Esophagus squamous epithelium (tissue), 4 donors: ENCODE measurements around the gene DHDDS.
A peak's percentile ranks its signal among the peaks of the same experiment; 100 is the strongest.

Source experiments
- CTCF ChIP-seq, 6 experiments: fragments of 450-650 bp in 4 of 6; fragments of 200-600 bp in 2 of 6; sonication (generic) in 2 of 6; IDR thresholded peaks; one replicate each; pipeline ENCODE4 v1.5.1; 2016 to 2019; ENCODE audit warnings: antibody characterized with exemption in 6 of 6, mild to moderate bottlenecking in 4 of 6, moderate library complexity in 4 of 6
- POLR2A ChIP-seq, 4 donors: fragments of 450-650 bp; IDR thresholded peaks; one replicate each; pipeline ENCODE4 v1.6.1; 2017; ENCODE audit warnings: antibody characterized with exemption in 4 of 4, mild to moderate bottlenecking in 4 of 4, moderate library complexity in 3 of 4

- TF ChIP-seq CTCF (IDR thresholded peaks at IDR 0.05) (peak in 1 of 6 experiments; percentile 57), POLR2A (IDR thresholded peaks at IDR 0.05) (peak in 3 of 4 donors; percentile 84 to 85 (median 84))
Measured at GRCh38 chr1:26431979-26432695, at the start of gene DHDDS.
